GM19455 (cell line): Measurements from ENCODE around the gene KCNH8.
"Not testable (repeated sequence)": the region's sequence is repeated elsewhere in the genome, so short reads cannot be mapped to it uniquely, and the experiment has no call there.

Experiments used
- ATAC-seq: cut with Tn5 transposase; IDR thresholded peaks from one replicate; pipeline ENCODE4 v1.9.1; 2021; ENCODE audit not compliant: unreplicated experiment

KCNH8 gene

DNA sequence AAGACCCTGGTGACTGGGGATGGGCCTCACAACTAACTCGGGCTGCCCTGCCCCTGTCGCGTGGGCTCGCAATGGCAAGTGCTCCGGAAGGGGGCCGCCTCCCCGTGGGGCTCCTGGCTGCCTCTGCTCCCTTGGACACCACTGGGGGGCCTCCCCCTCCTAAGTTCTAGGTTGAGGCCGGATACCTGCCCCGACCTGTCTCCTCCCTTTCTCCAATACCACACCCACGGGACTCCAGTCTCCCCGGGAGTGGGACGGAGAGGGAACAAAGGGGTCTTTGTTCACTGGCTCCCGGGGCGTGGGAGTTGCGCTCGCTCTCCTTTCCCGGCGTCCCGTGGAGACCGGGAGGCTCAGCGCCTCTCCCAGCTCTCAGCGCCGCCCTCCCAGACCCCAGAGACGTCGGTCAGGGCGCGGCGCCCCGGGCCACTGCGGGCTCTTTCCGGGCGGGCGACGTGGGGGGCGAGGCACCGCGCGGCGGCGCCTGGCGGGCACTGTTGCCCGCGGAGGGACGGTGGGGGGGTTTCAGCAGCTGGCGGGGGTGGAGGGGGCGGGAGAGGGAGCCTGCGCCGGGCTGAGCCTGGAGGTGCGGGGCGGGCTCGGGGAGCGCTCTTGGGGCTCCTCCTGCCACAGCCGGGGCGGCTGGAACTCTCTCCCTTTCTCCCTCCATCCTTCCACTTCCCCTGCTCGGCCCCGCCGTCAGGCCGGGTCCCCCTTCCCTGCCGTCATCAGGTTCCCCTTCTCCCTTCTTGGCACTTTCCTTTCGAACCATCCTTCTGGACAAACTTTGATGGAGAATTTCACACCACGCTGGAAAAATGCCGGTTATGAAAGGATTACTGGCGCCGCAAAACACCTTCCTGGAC is at the start of gene KCNH8:
KCNH8 (plus strand) TSS at position 606 of the 863 bp plus-strand sequence; CDS start at position 816, 210 bp downstream.
- ATAC-seq, result no peak

DNA sequence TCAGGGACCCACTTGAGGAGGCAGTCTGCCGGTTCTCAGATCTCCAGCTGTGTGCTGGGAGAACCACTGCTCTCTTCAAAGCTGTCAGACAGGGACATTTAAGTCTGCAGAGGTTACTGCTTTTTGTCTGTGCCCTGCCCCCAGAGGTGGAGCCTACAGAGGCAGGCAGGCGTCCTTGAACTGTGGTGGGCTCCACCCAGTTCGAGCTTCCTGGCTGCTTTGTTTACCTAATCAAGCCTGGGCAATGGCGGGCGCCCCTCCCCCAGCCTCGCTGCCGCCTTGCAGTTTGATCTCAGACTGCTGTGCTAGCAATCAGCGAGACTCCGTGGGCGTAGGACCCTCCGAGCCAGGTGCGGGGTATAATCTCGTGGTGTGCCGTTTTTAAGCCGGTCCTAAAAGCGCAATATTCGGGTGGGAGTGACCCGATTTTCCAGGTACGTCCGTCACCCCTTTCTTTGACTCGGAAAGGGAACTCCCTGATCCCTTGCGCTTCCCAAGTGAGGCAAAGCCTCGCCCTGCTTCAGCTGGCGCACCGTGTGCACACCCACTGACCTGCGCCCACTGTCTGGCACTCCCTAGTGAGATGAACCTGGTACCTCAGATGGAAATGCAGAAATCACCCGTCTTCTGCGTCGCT is 45.5 kb upstream of the KCNH8 start:
- ATAC-seq, result not testable (repeated sequence)

GRCh38 chr3:19103510-19103909 is 44.8 kb upstream of the KCNH8 start:
- no peak for ATAC-seq

DNA sequence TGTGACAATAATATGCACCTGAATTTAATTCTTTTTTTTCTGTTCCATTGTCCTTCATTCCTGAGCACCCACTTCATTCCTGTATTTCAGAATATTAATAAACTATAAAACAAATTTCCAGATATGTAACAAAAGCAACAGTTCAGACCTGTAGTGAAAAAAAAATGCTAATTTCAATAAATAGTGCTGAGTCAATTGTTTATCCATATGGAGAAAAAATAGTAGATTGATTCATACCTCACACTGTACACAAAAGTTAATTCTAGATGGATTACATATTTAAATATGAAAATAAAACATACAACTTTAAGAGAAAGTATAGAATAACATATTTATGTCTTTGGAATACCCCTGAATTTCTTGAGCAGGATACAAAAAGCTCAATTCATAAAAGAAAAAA is 43.9 kb upstream of the KCNH8 start:
- ATAC-seq, result no peak

DNA sequence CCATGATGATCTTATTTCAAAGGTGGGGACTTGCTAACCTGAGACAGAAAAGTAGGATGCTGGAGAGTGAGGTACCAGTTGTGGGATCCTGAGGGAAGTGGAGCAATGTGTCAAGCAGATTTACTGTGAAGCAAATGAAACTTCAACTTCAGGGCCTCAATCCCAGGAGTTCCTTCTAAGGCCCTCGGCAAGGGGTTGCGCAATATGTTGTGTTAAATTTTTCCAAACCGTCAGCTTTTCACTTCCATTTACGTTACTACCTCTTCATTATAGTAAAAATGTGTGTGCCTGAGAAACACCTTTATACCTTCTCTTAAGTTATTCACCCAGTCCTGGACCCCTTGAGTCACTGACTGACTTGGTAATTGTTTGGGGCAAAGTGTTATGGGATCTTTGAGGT is 42.5 kb upstream of the KCNH8 start:
- no peak for ATAC-seq

DNA sequence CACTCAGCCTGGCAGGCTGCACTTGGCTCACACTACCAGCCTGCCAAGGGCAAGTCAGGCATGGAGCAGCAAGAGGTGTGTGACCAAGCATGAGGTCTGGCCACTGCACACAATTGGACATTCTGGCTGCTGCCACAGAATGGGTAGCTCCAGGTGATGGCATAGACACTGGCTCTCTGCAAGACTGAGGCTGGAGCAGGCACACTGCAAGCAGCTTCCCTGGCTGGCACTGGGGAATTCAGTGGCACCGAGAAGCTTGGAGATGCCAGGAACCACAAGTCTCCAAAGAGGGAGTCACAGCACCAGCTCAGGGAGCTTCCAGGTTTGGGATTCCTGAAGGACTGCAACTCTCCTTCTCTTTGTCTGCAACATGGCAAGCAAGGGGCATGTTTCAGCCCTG is 42.0 kb upstream of the KCNH8 start:
- no peak for ATAC-seq

- no peak for ATAC-seq
Observed at GRCh38 chr3:19107719-19108118, 40.6 kb upstream of the KCNH8 start.

DNA sequence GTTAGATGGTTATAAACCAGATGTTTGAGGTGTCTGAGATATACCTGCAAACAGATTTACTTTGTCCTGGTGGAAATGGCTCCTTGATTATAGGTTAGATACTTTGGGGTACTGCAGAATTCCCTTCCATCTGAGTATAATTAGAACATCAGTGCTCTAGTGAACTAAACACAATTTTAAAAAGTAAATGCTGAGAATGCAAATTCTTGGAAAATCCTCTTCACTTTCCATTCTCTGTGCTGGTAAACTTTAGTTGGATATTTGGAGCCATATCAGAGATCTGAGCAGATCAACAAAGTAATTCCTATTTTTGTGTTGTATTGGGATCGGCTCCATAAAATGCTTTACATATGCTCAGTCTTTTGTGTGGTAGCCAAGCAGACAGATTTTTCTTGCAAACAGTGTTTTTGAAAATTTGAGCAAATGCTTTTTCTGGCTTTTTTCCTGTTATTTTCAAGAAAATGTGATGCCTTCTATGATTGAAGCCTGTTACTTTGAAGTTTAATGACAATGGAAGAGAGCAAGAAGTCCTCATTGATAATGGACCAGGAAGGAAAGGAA is 37.9 kb upstream of the KCNH8 start:
- no peak for ATAC-seq

DNA sequence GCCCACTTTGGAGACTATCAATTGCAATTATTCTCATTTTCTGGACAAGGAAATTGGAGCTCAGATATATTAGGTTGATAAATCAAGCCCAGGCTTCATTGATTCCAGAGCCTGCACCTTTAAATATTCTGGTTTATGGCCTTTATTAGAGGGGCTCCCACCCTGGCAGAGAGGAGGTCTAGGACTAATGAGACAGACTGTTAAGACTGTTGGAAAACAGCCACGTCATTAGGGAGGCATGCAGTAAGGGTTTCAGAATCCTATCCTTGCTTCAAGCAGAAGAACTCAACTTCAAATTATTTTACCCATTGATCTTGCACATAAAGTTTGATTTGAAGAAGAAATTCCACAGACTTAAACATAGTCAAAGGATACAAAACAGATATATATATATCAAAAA is 33.8 kb upstream of the KCNH8 start:
- no peak for ATAC-seq

GRCh38 chr3:19116239-19116638 is 32.1 kb upstream of the KCNH8 start:
- no peak for ATAC-seq

DNA sequence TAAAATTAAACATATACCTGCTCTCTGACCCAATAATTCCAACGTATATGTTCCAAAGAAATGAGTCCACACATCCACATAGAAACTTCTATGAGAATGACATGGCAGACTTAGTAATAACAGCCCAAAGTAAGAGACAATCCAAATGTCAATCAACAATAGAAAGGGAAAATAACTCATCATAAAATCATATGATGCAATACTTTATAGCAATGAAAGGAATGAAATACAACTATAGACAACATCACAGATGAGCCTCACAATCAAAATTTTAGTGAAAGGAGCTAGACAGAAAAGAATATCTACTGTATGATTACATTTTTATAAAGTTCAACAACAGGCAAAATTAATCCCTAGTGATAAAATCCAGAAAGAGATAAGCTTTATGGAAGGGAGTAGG is 23.6 kb upstream of the KCNH8 start:
- no peak for ATAC-seq

DNA sequence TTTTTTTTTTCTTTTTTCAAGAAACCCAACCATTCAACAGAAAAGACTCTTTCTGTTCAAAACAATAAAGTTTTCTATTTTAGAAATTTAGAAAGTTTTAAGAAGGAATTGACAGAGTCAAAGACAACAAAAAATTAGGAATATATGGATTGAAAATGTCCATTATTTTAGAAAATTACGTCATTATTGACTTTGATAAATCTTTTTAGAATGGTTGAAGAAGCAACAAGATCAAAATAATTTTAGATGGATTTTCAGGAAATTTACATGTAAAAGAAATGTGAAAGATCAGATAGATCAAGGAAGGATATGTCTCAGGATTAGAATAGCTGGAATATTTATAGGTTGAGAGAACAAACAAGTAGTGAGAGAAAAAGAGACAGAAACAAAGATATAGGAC is 8.4 kb upstream of the KCNH8 start:
- no peak for ATAC-seq

DNA sequence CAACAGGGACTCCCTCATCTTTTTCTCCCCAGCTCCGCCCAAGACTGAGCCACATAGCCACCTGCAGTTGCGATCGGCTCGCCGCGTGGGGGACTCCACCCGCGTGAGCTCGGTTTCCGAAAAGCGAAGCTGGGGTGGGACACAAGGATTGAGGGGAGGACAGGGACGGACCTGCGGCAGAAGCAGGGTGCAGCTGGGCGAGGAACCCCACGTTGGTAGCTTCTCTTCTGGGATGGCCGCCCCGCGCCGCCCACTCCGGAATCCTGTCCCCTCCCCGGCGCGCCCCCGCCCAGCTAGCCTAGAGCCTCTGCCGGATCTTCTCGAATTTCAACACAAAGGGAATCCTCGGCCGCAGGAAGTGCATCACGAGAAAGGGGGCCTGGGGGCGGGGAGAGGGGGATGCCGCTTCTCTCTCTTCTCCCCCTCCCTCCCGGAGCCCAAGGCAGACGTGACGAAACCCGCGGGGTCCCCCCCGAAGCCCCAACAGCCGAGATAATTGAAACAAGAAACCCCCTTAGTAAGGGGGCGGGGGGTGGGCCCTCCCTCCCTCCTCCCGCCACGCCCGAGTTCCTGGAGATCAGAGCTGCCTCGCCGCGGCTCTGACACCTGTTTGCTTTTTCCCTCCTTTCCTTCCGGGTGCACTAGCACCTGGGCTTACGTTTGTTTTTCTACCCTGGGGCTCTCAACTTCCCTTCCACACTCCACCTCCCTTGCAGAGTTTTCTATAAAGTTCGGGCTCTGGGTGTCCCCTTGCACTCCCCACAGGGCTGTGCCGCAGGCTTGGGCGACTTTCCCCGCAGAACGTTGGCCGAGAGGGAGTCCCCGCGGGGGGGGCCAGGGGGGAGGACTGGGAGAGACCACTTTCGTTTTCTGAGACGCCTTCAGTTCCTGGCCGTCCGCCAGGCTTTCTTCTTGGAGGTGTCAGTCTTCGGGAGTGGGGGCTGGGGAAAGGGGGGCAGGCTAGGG is 1.3 kb upstream of the KCNH8 start:
- peak; percentile 78 for ATAC-seq

GRCh38 chr3:19148768-19149091 is 420 bp downstream of the KCNH8 start:
- ATAC-seq, result no peak

DNA sequence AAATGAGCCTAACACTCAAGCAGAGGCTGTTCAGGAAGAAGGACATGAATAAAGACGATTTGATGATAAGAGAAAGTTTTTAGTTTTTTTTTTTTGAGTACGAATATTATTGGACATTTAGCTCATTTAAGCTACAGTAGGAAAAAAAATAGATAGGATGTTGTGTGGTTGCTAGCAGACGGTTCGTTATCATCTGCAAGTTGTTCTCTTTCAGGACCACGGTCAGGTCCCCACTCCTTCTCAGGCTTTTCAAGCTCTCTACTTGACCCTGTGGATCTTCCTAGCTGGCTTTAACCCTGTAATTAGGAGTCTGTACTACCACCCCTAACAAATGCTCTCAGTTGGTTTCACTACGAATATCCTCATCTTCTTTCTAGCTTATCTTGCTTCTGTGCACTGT is 1.1 kb downstream of the KCNH8 start:
- no peak for ATAC-seq

- no peak for ATAC-seq
Observed at GRCh38 chr3:19151171-19151570, 2.9 kb downstream of the KCNH8 start.

DNA sequence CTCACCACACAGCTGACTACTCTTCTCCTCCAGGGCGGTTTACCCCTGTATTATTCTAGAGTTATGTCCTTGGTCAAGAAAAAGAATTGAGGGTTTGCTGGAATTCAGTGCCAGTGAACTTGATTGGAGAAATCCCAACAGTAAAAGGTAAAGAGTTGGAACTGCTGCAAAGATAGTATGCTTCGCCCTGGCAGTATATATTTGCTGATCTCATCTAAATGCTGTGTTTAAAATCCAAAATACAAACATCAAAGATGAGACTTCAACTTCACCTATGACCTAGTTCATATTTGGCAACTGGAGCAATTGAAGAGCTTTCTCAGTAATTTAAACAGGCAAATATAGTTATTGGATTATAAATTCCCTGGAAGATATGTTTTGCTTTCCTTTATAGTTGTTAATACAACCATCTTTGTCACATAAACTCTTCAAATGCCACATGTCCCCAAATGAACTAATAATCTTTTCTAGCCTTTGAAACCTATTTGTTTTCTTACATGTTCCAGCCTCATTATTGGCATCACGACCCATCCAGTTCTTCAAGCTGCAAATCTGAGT is 6.5 kb downstream of the KCNH8 start:
- ATAC-seq, result no peak

DNA sequence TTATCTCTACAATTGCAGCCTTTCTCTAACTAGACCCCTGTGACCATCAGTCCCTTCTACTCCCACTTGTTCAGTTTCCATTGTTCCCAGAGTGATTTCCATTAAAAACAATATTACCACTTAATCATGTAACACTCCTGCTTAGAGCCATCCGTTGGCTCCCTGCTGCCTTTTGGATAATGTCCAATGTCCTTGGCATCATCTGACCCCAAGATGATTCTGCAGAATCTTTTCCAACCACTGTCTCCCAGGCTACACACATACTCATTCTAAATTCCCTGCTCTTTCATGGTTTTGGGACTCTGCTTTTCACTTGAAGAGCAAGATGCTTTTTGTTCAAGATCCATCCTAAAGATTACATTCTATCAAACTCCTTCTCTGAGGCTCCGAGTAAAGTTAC is 7.1 kb downstream of the KCNH8 start:
- ATAC-seq, result no peak

- ATAC-seq, result no peak
Observed at GRCh38 chr3:19159966-19160635, 11.8 kb downstream of the KCNH8 start.

DNA sequence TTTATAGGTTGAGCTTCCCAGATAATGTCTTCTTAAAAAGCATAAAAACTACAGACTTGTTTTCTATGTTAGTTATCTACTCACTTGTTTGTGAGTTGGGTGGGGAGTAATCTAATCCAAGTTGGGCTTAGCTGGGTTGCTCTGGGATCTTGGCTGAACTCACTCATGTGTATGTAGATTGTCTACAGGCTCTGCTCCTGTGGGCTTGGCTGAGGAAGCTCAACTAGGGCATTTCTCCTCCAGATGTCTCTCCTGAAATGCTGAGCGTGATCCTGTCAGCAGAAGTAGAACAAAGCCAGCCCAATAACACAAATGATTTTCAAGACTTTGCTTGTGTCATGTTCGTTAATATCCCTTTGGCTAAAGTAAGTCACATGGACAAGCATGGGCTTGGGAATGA is 17.3 kb downstream of the KCNH8 start:
- ATAC-seq, result no peak
